GM18909 (cell line): ENCODE data around the gene JARID2.

Experiments
- ATAC-seq: cut with Tn5 transposase; IDR thresholded peaks from one replicate; pipeline ENCODE4 v1.9.1; 2021; ENCODE audit warnings: mild to moderate bottlenecking; ENCODE audit not compliant: unreplicated experiment, poor library complexity

Gene JARID2

DNA sequence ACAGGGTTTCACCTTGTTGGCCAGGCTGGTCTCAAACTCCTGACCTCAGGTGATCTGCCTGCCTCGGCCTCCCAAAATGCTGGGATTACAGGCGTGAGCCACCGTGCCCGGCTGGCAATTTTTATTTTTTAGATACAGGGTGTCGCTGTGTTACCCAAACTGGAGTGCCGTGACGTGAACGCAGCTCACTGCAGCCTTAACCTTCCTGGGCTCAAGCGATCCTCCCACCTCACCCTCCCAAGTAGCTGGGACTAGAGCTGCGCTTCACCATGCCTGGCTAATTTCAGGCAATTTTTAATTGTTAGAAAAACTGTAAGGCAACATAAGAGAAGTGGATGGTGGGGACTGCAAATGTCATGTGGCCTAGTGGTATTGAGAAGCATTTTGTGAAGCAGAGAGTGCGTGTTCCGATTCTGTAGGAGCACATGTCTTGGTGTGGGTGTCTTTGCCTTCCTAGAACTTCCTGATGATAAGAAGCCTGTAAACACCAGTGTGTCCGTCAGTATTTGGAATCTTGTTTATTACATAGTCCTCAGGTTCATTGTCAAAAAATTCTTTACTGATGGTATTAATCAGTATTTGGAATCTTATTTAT, 18.0 kb downstream of the JARID2 start:
- no peak for ATAC-seq

- no peak for ATAC-seq
Measured at GRCh38 chr6:15264412-15264811, 18.5 kb downstream of the JARID2 start.

GRCh38 chr6:15264902-15265761, 19.3 kb downstream of the JARID2 start:
- ATAC-seq, result no peak

- no peak for ATAC-seq
Measured at GRCh38 chr6:15265787-15266186, 19.9 kb downstream of the JARID2 start.

DNA sequence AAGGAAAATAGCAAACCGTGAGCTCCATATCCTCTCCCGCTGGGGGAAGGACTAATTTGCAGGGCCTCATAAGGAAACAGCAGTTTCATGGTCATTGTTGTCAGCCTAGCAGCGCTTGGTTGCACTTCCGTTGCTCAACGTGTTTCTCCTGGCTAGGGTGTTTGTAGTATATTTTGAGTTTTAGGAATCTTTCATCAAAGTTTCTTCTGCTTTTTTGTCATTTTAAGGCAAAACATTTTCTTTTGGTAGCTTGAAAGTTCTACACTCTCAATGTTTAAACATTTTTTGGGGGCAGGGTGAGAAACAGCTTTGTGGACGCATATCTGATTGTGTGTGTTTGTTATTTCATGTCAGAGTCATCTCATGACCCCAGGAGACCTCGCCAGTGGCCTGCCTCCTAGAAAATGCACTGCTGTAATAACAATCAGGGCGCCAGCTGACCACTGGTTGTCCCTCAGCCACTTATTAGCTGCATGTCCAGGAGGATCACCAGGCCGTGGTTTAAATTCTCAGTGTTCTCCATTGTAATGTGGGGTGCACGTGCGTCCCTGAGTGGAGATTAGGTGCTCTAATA, 20.6 kb downstream of the JARID2 start:
- ATAC-seq, result no peak

DNA sequence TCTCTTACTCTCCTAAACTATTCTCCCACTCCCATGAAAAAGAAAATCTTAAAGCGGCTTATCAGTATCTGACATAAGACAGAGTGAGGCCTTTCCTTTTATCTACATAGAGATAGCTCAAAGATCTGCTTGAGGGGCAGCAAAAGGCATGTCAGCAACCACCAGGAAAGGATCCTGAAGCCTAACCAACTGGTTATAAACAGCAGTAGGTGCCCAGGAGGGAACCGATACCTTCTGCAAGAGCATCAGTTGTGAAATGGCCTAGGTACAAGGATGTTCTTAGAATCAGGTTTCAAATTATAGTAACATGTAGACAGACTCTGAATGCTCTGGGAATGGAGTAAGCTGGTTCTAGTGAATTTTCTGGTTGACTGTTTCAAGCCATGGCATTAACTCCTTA, 21.4 kb downstream of the JARID2 start:
- ATAC-seq, result no peak

GRCh38 chr6:15268137-15268908, 22.5 kb downstream of the JARID2 start:
- ATAC-seq, result no peak

GRCh38 chr6:15269011-15269410, 23.1 kb downstream of the JARID2 start:
- no peak for ATAC-seq

- ATAC-seq, result no peak
Measured at GRCh38 chr6:15269619-15270018, 23.8 kb downstream of the JARID2 start.

GRCh38 chr6:15270402-15270801, 24.5 kb downstream of the JARID2 start:
- ATAC-seq, result no peak

GRCh38 chr6:15272562-15272961, 26.7 kb downstream of the JARID2 start:
- ATAC-seq, result no peak

DNA sequence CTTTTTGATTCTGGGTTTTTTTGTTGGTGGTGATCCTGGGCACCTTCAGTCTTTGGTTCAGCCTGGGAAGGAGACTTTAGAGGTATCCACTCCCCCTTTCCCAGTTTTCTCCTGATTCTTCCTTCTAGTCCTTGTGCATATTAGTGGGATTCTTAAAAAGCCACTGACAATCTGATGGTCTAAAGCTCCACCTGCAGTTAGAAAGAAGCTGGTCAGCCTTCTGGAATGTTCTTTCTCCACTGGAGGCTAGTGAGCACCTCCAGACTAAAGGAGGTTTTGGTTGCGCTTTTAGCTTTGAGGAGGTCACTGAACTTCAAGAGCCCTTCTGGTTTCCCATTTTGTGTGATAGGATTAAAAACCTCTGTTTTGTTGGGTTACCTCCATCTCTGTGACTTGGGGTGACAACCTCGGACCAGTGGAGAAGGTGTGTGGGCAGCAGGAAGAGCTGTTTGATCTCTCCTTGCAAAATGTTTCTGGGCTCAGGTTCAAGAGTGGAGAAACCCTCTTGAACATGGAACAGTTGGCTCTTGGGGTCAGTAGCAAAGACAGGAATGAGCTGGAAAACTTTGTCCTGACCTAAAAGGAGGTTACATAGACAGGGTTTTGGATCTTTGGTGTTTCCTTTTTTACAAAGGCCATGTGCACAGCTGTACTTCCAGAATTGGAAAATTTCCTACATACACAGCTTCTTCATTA, 29.0 kb downstream of the JARID2 start:
- ATAC-seq, result no peak

DNA sequence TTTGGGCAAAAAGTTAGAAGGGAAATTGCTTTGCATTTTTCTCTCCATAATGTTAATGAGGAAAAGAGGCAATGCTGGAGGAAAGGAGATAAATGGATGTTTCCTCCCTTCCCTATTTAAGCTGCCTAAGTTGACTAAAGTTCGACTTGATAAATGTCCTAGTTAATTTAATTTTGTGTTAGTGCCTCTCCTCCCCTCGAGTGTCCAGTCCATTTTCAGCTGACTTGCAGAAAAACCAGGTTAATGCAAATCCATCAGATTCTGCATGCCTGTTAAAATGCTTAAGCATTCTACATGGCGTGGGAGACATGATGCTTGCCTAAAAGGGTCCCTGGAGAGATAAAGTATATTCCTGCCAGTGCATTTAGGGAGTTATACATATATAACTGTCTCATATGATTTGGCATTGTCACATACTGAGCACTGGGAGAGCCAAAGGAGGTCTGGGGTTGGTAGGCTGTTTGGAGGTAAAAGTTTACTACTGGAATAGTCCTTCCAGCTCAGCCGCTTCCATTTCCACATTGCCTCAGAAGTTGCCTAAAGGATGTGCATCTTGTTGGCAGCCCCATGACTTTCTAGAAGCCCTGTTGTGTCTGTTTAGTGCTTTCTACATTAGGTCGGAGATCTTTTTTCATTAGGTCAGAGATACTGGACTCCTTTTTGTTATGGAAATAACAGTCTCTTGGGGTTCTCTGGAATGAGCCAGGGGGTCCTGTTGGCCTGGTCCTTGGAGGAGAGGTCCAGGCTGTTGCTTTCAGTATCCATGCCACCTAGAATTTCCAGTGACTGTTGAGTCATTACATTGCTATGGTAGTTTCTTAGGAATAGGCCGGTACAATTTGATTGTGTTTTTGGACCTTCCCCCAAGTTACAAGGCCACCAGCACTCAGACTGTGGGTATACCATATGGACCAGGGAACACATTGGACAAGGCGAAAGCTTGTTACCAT, 30.4 kb downstream of the JARID2 start:
- ATAC-seq, result no peak

GRCh38 chr6:15279047-15279661, 33.3 kb downstream of the JARID2 start:
- ATAC-seq, result no peak

DNA sequence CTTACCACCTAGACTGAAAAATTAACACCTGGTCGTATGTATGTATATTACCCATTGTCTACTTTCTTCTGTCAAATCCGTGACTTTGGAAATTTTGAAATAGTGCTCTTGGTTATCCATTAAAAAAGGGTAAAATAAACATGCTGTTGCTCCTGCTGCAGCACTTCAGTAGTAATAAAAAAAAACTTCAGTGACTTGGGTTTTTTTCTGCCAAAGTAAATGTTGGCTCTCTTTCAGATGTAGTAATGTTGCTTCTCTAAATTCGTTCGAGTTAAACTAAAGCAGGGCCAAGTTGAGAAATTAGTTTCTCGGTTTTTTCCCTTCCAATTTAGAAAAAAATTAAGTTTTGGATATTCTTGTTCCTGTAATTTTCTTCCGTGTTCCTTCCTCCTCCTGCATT, 34.2 kb downstream of the JARID2 start:
- no peak for ATAC-seq

GRCh38 chr6:15280961-15281360, 35.1 kb downstream of the JARID2 start:
- no peak for ATAC-seq

DNA sequence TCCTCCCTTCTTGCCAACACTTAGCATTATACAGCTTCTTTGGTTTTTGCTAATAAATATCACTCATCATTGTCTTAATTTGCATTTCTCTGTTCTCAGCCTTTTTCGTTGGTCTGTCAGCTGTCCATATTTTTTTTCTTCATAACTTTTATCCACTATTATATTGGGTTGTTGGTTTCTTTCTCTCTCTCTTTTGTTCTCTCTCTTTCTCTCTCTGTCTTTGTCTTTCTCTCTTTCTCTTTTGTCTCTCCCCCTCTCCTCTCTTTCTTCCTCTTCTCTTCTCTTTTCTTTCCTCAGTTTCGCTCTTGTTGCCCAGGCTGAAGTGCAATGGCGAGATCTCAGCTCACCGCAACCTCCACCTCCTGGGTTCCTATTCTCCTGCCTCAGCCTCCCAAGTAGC, 36.5 kb downstream of the JARID2 start:
- no peak for ATAC-seq

DNA sequence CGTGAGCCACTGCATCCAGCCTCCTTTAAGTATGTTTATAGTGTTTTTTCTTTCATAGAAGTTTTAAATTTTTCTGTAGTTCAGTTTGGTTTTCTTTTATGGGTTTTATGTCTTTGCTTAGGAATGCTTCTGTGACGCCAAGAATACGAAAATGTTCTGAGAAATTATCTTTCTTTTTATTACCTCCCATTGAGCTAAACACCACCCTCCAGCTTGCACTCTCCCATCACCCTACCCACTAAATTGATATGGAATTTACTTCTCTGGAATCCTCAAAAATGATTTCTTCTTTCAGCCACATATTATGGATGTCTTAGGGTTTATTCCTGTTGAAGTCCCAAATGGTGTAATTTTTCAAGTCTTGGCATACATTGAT, 38.1 kb downstream of the JARID2 start:
- ATAC-seq, result no peak

- no peak for ATAC-seq
Measured at GRCh38 chr6:15284743-15285142, 38.9 kb downstream of the JARID2 start.
